ENCODE measurements around the gene SPATA25.
A peak's percentile ranks its signal among the peaks of the same experiment; 100 is the strongest.

SPATA25 gene

DNA sequence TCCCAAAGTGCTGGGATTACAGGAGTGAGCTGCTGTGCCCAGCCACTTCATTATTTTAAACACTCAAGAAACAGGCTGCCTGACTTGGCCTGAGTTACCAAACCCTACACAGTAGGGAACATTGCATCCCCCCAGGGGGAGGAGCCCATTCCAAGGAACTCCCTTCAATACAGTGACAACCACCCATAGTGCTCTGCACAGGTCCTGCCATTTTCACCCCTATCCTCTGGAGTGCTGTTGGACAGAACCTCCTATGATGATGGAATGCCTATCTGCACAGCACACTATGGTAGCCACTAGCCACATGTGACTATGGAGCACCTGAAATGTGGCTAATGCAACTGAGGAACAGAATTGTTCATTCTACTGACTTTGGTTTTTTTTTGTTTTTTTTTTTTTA, 42.0 kb downstream of the SPATA25 start:
- Histone ChIP-seq H3K36me3 (replicated peaks; ENCODE audit: low read depth, low read length) (peaks cover 18% of the 10 kb centered on the region), H3K79me2 (ENCODE audit: low read length) (no peaks in the 10 kb centered on the region), H2AFZ (ENCODE audit: low read depth, low read length) (no peak overlapping the region), H4K20me1 (ENCODE audit: insufficient read depth, low read length) (no peaks in the 10 kb centered on the region), H3K9ac (ENCODE audit: low read length) (no peak overlapping the region), H3K4me1 (ENCODE audit: low read length) (peaks cover 16% of the 10 kb centered on the region), H3K4me2 (ENCODE audit: low read length) (no peak overlapping the region), H3K4me3 (ENCODE audit: low read length) (no peak overlapping the region), H3K9me3 (ENCODE audit: insufficient read depth, low read length) (no peaks in the 10 kb centered on the region), H3K27ac (ENCODE audit: low read length) (no peak overlapping the region), H3K27me3 (ENCODE audit: low read depth, low read length) (no peaks in the 10 kb centered on the region)
- TF ChIP-seq EZH2phosphoT487 (IDR thresholded peaks at IDR 0.05; ENCODE audit: low read depth): no peak
- TF ChIP-seq, protein P1, sequence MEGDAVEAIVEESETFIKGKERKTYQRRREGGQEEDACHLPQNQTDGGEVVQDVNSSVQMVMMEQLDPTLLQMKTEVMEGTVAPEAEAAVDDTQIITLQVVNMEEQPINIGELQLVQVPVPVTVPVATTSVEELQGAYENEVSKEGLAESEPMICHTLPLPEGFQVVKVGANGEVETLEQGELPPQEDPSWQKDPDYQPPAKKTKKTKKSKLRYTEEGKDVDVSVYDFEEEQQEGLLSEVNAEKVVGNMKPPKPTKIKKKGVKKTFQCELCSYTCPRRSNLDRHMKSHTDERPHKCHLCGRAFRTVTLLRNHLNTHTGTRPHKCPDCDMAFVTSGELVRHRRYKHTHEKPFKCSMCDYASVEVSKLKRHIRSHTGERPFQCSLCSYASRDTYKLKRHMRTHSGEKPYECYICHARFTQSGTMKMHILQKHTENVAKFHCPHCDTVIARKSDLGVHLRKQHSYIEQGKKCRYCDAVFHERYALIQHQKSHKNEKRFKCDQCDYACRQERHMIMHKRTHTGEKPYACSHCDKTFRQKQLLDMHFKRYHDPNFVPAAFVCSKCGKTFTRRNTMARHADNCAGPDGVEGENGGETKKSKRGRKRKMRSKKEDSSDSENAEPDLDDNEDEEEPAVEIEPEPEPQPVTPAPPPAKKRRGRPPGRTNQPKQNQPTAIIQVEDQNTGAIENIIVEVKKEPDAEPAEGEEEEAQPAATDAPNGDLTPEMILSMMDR (IDR thresholded peaks at IDR 0.05; ENCODE audit: low read depth, low read length): no peak

GRCh38 chr20:45843506-45843905, 43.9 kb downstream of the SPATA25 start:
- Histone ChIP-seq H3K79me2 (ENCODE audit: low read length) (no peaks in the 10 kb centered on the region), H3K4me1 (ENCODE audit: low read length) (peaks cover 21% of the 10 kb centered on the region), H3K4me2 (ENCODE audit: low read length) (no peak overlapping the region), H3K9ac (ENCODE audit: low read length) (no peak overlapping the region), H3K4me3 (ENCODE audit: low read length) (no peak overlapping the region), H3K27ac (ENCODE audit: low read length) (no peak overlapping the region), H3K27me3 (ENCODE audit: low read depth, low read length) (no peaks in the 10 kb centered on the region), H3K36me3 (replicated peaks; ENCODE audit: low read depth, low read length) (peaks cover 18% of the 10 kb centered on the region), H2AFZ (ENCODE audit: low read depth, low read length) (no peak overlapping the region), H4K20me1 (ENCODE audit: insufficient read depth, low read length) (no peaks in the 10 kb centered on the region), H3K9me3 (ENCODE audit: insufficient read depth, low read length) (no peaks in the 10 kb centered on the region)
- TF ChIP-seq EZH2phosphoT487 (IDR thresholded peaks at IDR 0.05; ENCODE audit: low read depth): no peak
- TF ChIP-seq, protein P1 (IDR thresholded peaks at IDR 0.05; ENCODE audit: low read depth, low read length): no peak

DNA sequence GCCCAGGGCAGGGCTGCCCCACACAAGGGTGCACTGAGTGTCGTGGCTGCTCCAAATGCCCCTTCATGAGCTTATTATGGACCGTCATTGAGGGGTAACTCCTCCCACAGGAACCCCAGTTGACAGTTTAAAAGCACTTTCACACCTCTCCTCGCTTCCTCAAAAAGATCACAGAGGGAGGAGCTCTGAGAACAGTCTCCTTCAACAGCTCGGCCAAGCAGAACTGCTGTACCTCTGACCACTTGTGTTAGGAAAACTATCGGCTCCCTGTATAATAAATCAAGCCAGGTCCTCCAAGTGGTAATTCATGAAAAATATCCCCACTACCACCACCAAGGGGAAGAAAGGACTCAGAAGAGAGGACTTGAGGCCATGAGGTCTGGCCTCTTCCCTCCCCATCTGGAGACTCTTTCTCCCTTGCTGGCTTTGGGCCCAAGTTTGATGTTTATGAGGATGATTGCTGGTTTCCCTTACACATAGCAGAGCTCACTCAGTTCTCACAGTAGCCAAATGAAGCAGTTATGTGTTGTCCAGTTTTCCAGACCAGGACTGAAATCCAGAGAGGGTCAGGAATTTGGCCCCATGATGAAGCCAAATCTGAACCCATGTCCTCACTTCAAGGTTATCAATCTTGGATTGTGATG, 45.1 kb downstream of the SPATA25 start:
- Histone ChIP-seq H3K36me3 (replicated peaks; ENCODE audit: low read depth, low read length) (peaks cover 18% of the 10 kb centered on the region), H3K4me2 (ENCODE audit: low read length) (peak overlapping the region; percentile 50), H3K27ac (ENCODE audit: low read length) (peak overlapping the region; percentile 34; the same call in 1 of the 2 replicates)

DNA sequence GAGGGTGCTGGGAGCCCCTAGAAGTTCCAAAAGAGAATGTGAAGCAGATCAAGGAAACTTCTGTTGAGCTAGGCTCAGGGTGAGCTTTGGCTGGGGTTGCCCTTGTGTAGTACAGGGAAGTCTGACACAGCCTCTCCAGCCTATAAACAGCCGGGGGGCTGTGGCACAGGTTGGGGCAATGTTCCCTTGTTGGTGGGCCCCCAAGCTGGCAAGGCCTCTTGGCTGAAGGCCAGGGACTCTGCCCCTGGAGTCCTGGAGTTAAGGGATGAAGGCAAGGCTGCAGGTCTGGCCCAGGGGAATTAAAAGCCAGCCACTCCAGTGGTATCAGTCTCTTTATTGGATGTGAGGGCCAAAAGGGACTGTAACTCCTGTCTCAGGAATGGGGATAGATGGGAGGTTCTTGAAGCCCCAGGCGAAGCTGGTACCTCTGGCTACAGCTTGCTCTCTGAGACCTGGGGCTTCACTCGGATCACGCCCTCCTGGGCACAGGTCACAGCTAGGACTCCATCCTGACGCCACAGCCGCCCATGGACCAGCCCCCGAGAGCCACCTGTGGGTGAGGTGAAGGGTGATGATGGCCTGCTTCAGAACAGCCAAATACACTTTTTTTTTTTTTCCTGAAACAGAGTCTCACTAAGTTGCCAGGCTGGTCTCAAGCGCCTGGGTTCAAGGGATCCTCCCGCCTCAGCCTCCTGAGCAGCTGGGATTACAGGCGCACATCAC, 45.9 kb downstream of the SPATA25 start:
- H3K4me3 ChIP-seq (ENCODE audit: low read length): no peak overlapping the region
- peaks cover 21% of the 10 kb centered on the region for H3K4me1 ChIP-seq (ENCODE audit: low read length)
- H4K20me1 ChIP-seq (ENCODE audit: insufficient read depth, low read length): no peaks in the 10 kb centered on the region
- H3K27ac ChIP-seq (ENCODE audit: low read length): no peak overlapping the region
- H2AFZ ChIP-seq (ENCODE audit: low read depth, low read length): no peak overlapping the region
- peaks cover 18% of the 10 kb centered on the region for H3K36me3 ChIP-seq (replicated peaks; ENCODE audit: low read depth, low read length)
- H3K9ac ChIP-seq (ENCODE audit: low read length): no peak overlapping the region
- TF ChIP-seq EZH2phosphoT487 (IDR thresholded peaks at IDR 0.05; ENCODE audit: low read depth): no peak
- TF ChIP-seq, protein P1 (IDR thresholded peaks at IDR 0.05; ENCODE audit: low read depth, low read length): no peak
- no peaks in the 10 kb centered on the region for H3K27me3 ChIP-seq (ENCODE audit: low read depth, low read length)
- peak overlapping the region; percentile 50 for H3K4me2 ChIP-seq (ENCODE audit: low read length)
- H3K9me3 ChIP-seq (ENCODE audit: insufficient read depth, low read length): no peaks in the 10 kb centered on the region
- no peaks in the 10 kb centered on the region for H3K79me2 ChIP-seq (ENCODE audit: low read length)

More for the DNA sequence above, 45.1 kb downstream of the SPATA25 start:
- no peak overlapping the region for H2AFZ ChIP-seq (ENCODE audit: low read depth, low read length)
- TF ChIP-seq EZH2phosphoT487 (IDR thresholded peaks at IDR 0.05; ENCODE audit: low read depth): no peak
- TF ChIP-seq, protein P1 (IDR thresholded peaks at IDR 0.05; ENCODE audit: low read depth, low read length): no peak
- H3K4me3 ChIP-seq (ENCODE audit: low read length): peak overlapping the region; percentile 7; the same call in 1 of the 2 replicates
- no peaks in the 10 kb centered on the region for H3K9me3 ChIP-seq (ENCODE audit: insufficient read depth, low read length)
- H3K4me1 ChIP-seq (ENCODE audit: low read length): peaks cover 21% of the 10 kb centered on the region
- no peaks in the 10 kb centered on the region for H4K20me1 ChIP-seq (ENCODE audit: insufficient read depth, low read length)
- no peaks in the 10 kb centered on the region for H3K79me2 ChIP-seq (ENCODE audit: low read length)
- peak overlapping the region; percentile 20; the same call in 1 of the 2 replicates for H3K9ac ChIP-seq (ENCODE audit: low read length)
- H3K27me3 ChIP-seq (ENCODE audit: low read depth, low read length): no peaks in the 10 kb centered on the region

Measured in OCI-LY3 (cell line).